Nephron (organoid): ENCODE results near the gene ACSL1.

ENCODE experiments used
- H3K27ac Mint-ChIP-seq, 3 experiments: 2 replicates each; pipeline ENCODE4 v1.8.0; 2020; ENCODE audit warnings: mixed read lengths in 3 of 3, mild to moderate bottlenecking in 2 of 3, moderate library complexity in 1 of 3
- H3K27me3 Mint-ChIP-seq: 2 replicates; pipeline ENCODE4 v1.8.0; 2021; ENCODE audit warnings: low read depth, mild to moderate bottlenecking, moderate library complexity, mixed read lengths
- H3K36me3 Mint-ChIP-seq: 2 replicates; pipeline ENCODE4 v1.8.0; 2020; ENCODE audit warnings: low read depth, mixed read lengths
- H3K4me1 Mint-ChIP-seq: 2 replicates; pipeline ENCODE4 v1.8.0; 2020; ENCODE audit warnings: mixed read lengths
- H3K4me3 Mint-ChIP-seq, 3 experiments: 2 replicates each; pipeline ENCODE4 v1.8.0; 2020; ENCODE audit warnings: mild to moderate bottlenecking in 3 of 3, mixed read lengths in 3 of 3, moderate library complexity in 2 of 3
- H3K9me3 Mint-ChIP-seq: 2 replicates; pipeline ENCODE4 v1.8.0; 2020; ENCODE audit warnings: mixed read lengths
- CTCF ChIP-seq, 3 experiments: fragments of 200-600 bp; sonication (generic); IDR thresholded peaks; one replicate each; pipeline ENCODE4 v1.5.0; 2021; ENCODE audit warnings: antibody characterized with exemption in 3 of 3; ENCODE audit not compliant: unreplicated experiment in 3 of 3

Gene ACSL1

DNA sequence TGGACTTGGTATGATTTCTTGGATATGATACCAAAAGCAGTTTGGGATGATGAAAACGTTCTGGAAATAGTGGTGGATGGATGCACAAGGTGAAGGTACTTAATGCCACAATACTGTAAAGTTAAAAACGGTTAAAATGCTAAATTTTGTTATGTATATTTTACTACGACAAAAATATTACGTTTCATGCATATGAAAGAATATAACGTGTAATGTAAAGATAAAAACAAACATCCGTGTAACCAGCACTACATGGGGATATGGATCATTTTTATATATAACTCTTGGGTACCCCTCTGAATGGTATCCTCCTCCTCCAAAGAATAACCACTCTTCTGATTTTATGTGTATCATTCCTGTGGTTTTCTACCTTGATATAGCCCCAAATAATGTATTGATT is 91.0 kb downstream of the ACSL1 start:
- peaks cover 4% of the 10 kb centered on the region for H3K27me3 Mint-ChIP-seq
- peaks cover 4% of the 10 kb centered on the region for H3K36me3 Mint-ChIP-seq
- H3K27ac Mint-ChIP-seq, result peak overlapping the region; percentile 80 to 90 (median 87)
- TF ChIP-seq CTCF (IDR thresholded peaks at IDR 0.05; ENCODE audit: unreplicated experiment in 3 of 3), result no peak
- peaks cover 3% of the 10 kb centered on the region for H3K9me3 Mint-ChIP-seq
- H3K4me1 Mint-ChIP-seq, result peaks cover 41% of the 10 kb centered on the region
- peak overlapping the region; percentile 93 to 97 (median 95) for H3K4me3 Mint-ChIP-seq

DNA sequence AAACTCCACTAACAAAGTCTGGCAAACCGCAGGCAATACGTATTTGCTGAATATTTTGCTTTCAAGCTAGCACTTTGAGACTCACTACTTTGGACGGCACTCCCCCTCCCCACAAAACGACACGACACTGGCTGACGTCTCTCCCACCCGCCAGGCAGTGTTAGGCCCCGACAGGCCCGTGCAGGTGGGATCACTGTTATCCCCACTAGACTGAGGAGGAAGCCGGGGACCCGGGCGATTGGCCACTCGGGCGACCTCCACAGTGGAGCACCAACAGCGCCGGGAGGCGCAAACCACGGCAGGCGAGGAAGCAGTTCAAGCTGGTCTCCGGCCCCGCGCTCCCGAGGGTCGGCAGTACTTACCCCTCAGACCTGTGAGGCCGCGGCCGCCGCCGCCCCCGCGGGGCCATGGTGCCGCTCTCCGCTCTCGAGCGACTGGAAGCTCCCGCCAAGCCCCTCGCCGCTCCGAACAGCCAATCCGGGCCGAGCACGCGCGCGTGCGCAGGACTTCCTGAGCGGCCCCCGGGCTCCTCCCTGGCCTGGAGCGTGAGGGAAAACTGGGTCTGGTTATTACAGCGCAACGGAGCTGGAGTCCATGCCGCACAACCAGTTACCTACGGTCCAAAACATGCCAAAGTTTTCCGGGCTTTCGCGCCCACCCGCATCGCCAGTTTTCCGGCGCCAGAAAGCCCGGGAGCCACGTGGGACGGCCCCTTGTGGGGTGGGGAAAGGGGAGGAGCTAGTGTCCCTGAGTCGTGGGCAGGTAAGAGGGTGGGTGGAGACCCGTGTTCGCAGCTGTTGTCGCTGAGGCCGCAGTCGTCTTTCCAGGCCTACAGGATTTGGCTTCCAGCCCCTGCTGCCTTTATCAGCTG is 91.9 kb downstream of the ACSL1 start, which contains the start of gene CENPU:
Gene CENPU, minus strand, starts transcription at position 443 of the 871 bp plus-strand sequence. Its CDS starts 34 bp downstream, at position 409.
- no peak for TF ChIP-seq CTCF (IDR thresholded peaks at IDR 0.05; ENCODE audit: unreplicated experiment in 3 of 3)
- H3K4me1 Mint-ChIP-seq, result peaks cover 44% of the 10 kb centered on the region
- H3K27me3 Mint-ChIP-seq, result peaks cover 4% of the 10 kb centered on the region
- no peaks in the 10 kb centered on the region for H3K9me3 Mint-ChIP-seq
- H3K27ac Mint-ChIP-seq, result peak within 1 kb of the TSS; percentile 85 to 90 (median 87)
- peak within 1 kb of the TSS; percentile 93 to 97 (median 95) for H3K4me3 Mint-ChIP-seq
- H3K36me3 Mint-ChIP-seq, result peaks cover 5% of the 10 kb centered on the region

DNA sequence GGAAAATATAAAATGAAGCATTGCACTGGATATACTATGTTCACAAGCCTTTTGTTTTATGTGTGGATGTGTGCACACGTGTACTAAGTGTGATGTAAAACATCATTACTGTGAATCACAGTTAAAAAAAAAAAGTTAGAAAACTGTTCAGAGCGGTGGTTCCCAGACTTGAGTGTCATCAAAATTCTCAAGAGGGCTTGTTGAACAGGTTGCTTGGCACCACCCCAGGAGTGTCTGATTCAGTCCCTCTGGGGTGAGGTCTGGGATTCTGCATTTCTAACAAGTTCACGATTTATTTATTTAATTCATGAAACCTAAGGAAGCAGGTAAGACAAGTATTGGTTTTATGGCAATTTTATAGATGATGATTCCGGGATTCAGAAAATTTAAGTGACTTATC is 93.6 kb downstream of the ACSL1 start:
- no peak for TF ChIP-seq CTCF (IDR thresholded peaks at IDR 0.05; ENCODE audit: unreplicated experiment in 3 of 3)
- Mint-ChIP-seq H3K4me3 (peak overlapping the region; percentile 93 to 97 (median 95)), H3K4me1 (peaks cover 44% of the 10 kb centered on the region)

GRCh38 chr4:184731056-184731455 is 94.7 kb downstream of the ACSL1 start:
- Mint-ChIP-seq H3K4me1 (peaks cover 43% of the 10 kb centered on the region), H3K27ac (no peak overlapping the region), H3K4me3 (peak overlapping the region; percentile 93 to 97 (median 95)), H3K27me3 (peaks cover 4% of the 10 kb centered on the region), H3K9me3 (no peaks in the 10 kb centered on the region), H3K36me3 (peaks cover 29% of the 10 kb centered on the region)
- TF ChIP-seq CTCF (IDR thresholded peaks at IDR 0.05; ENCODE audit: unreplicated experiment in 3 of 3), result no peak

More for the DNA sequence above, 93.6 kb downstream of the ACSL1 start:
- Mint-ChIP-seq H3K27me3 (peaks cover 4% of the 10 kb centered on the region), H3K9me3 (no peaks in the 10 kb centered on the region), H3K36me3 (peaks cover 22% of the 10 kb centered on the region), H3K27ac (peak overlapping the region in 1 of 3 experiments; percentile 28)

DNA sequence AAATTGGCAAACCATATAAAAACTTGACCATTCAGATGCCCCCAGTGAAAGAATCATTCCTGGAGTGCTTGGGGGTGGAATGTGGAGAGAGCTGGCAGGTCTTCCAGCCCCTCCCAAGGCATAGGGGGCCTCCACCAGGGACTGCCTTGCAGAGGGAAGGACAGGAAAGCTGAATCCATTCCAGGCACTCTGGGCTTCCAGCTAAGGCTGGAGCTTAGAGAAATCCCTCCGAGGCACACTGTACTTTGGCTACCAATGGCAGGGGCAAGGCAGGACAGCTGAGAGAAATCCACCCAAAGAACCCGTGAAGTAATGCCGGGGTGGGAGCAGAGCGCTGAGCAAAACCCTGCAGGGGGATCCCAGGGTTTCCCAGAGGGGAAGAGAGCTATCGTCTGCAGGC is 95.8 kb downstream of the ACSL1 start:
- H3K9me3 Mint-ChIP-seq, result no peaks in the 10 kb centered on the region
- peaks cover 4% of the 10 kb centered on the region for H3K27me3 Mint-ChIP-seq
- H3K4me1 Mint-ChIP-seq, result peaks cover 39% of the 10 kb centered on the region
- H3K27ac Mint-ChIP-seq, result peak overlapping the region in 1 of 3 experiments; percentile 20
- no peak for TF ChIP-seq CTCF (IDR thresholded peaks at IDR 0.05; ENCODE audit: unreplicated experiment in 3 of 3)
- peak overlapping the region in 2 of 3 experiments; percentile 15 to 69 for H3K4me3 Mint-ChIP-seq
- peaks cover 36% of the 10 kb centered on the region for H3K36me3 Mint-ChIP-seq
